ENCODE data around the gene RTN4R.
"Not testable (repeated sequence)": the region's sequence is repeated elsewhere in the genome, so short reads cannot be mapped to it uniquely, and the experiment has no call there.

- not testable (repeated sequence) for TF ChIP-seq CTCF, POLR2A (IDR thresholded peaks at IDR 0.05)
Observed at GRCh38 chr22:20286784-20287423, 18.8 kb upstream of the RTN4R start.

Data from uterus (tissue), 2 donors.